Smooth muscle cell (in vitro differentiated cells): ENCODE measurements around the gene CELA2A. TPM values are rescaled to one million over a fixed set of nuclear protein-coding genes. Genes with fewer than 3 reads are reported as not detected.
"Not testable (repeated sequence)": the region's sequence is repeated elsewhere in the genome, so short reads cannot be mapped to it uniquely, and the experiment has no call there.

Experiments used
- DNase-seq: peaks from one replicate; lab custom pipeline; 2025; ENCODE audit not compliant: unreplicated experiment; lab: John Stamatoyannopoulos, UW
- H2AFZ ChIP-seq: fragments of 200-600 bp; sonication (generic); 2 replicates; pipeline ENCODE4 v1.6.0; 2016; ENCODE audit warnings: antibody characterized with exemption, low read depth, mild to moderate bottlenecking
- H3F3A ChIP-seq: fragments of 200-600 bp; sonication (generic); 2 replicates; pipeline ENCODE4 v1.6.0; 2017; ENCODE audit warnings: antibody characterized with exemption, low read depth
- H3K27ac ChIP-seq: fragments of 200-600 bp; sonication (generic); 2 replicates; pipeline ENCODE4 v1.5.1; 2016; ENCODE audit warnings: low read depth, mild to moderate bottlenecking
- H3K27me3 ChIP-seq: fragments of 200-600 bp; sonication (generic); 2 replicates; pipeline ENCODE4 v1.6.1; 2016; ENCODE audit warnings: low read depth, mild to moderate bottlenecking
- H3K36me3 ChIP-seq: fragments of 200-600 bp; sonication (generic); 2 replicates; pipeline ENCODE4 v1.5.1; 2016; ENCODE audit warnings: low read depth
- H3K4me1 ChIP-seq: fragments of 200-600 bp; sonication (generic); 2 replicates; pipeline ENCODE4 v1.5.1; 2016; ENCODE audit warnings: low read depth
- H3K4me2 ChIP-seq: fragments of 200-600 bp; sonication (generic); 2 replicates; pipeline ENCODE4 v1.6.0; 2016; ENCODE audit warnings: mild to moderate bottlenecking
- H3K4me3 ChIP-seq: fragments of 200-600 bp; sonication (generic); 2 replicates; pipeline ENCODE4 v1.5.1; 2016; ENCODE audit warnings: mild to moderate bottlenecking
- H3K79me2 ChIP-seq: fragments of 200-600 bp; sonication (generic); 2 replicates; pipeline ENCODE4 v1.6.0; 2016; ENCODE audit warnings: low read depth, mild to moderate bottlenecking
- H3K9ac ChIP-seq: fragments of 200-600 bp; sonication (generic); 2 replicates; pipeline ENCODE4 v1.6.0; 2016; ENCODE audit warnings: low read depth
- H3K9me3 ChIP-seq: fragments of 200-600 bp; sonication (generic); replicated peaks from 2 replicates; pipeline ENCODE4 v1.5.1; 2016; ENCODE audit warnings: low read depth
- H4K20me1 ChIP-seq: fragments of 200-600 bp; sonication (generic); 2 replicates; pipeline ENCODE4 v1.6.0; 2016; ENCODE audit warnings: low read depth
- CTCF ChIP-seq: fragments of 200-600 bp; sonication (generic); IDR thresholded peaks from 2 replicates; pipeline ENCODE4 v1.5.1; 2017; ENCODE audit warnings: borderline replicate concordance, mild to moderate bottlenecking, antibody characterized with exemption; ENCODE audit not compliant: insufficient read depth, poor library complexity, severe bottlenecking
- WGBS: methylation state at CpG from one replicate; pipeline ENCODE4 v1.1.7; 2016; ENCODE audit warnings: low lambda C conversion rate; 5-methylcytosine and 5-hydroxymethylcytosine counted together
- polyA plus RNA-seq: library from polyadenylated mRNA; unstranded; fragments of >200 nt; fragmentation: Nextera tagmentation; extraction: Ambion mirVana; gene quantifications from 2 replicates; pipeline ENCODE4 v1.2.1, GENCODE V29; 2016
- total RNA-seq: library from RNA; depleted of rRNA; stranded (reverse); fragments of >200 nt; gene quantifications from 2 replicates; pipeline ENCODE4 v1.2.3, GENCODE V29; 2014

CELA2A gene
- total and polyA plus RNA-seq, 2 experiments from 2014 or later, result 2.6 TPM; not detected in 1

- no peaks in the 10 kb centered on the region for H3K36me3 ChIP-seq
- no peaks in the 10 kb centered on the region for H3F3A ChIP-seq
- no peak overlapping the region for H3K4me2 ChIP-seq
- no peak overlapping the region for H3K9ac ChIP-seq
- H3K4me1 ChIP-seq, result no peaks in the 10 kb centered on the region
- no peak overlapping the region for H2AFZ ChIP-seq
- no peaks in the 10 kb centered on the region for H3K27me3 ChIP-seq
- no peak overlapping the region for H3K27ac ChIP-seq
- TF ChIP-seq CTCF, result no peak
- no peak for DNase-seq
- H3K79me2 ChIP-seq, result no peaks in the 10 kb centered on the region
- no peaks in the 10 kb centered on the region for H3K9me3 ChIP-seq
- WGBS, result 86% methylated on average over 4 of the region's 4 CpGs
- no peak overlapping the region for H3K4me3 ChIP-seq
- no peaks in the 10 kb centered on the region for H4K20me1 ChIP-seq
Measured at GRCh38 chr1:15431571-15431948, 25.0 kb upstream of the CELA2A start.

DNA sequence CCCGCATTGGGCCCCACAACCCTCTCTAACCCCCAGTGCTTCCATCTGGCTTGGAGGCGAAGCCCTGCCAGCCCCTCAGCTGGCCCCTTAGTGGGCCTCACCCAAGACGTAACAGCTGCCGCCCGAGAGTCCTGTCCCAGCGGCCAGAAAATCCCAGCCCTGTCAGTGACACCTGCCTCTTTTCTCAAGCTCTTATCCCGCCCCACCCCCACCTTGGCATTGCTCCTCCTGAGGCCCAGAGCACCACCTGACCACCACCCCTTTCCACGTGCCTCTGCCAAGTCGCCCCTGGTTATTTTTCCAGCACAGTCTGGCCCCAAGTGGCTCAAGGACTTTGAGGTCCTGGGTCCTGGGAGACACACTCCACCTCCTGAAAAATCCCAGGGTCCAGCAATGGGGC lies 24.2 kb upstream of the CELA2A start:
- no peaks in the 10 kb centered on the region for H3K79me2 ChIP-seq
- no peaks in the 10 kb centered on the region for H3K9me3 ChIP-seq
- no peaks in the 10 kb centered on the region for H3K36me3 ChIP-seq
- no peak overlapping the region for H3K4me3 ChIP-seq
- 91% methylated on average over 9 of the region's 9 CpGs for WGBS
- no peaks in the 10 kb centered on the region for H3K27me3 ChIP-seq
- no peak for DNase-seq
- no peak overlapping the region for H3K9ac ChIP-seq
- no peaks in the 10 kb centered on the region for H3F3A ChIP-seq
- H3K4me2 ChIP-seq, result no peak overlapping the region
- H2AFZ ChIP-seq, result no peak overlapping the region
- TF ChIP-seq CTCF, result no peak
- no peaks in the 10 kb centered on the region for H3K4me1 ChIP-seq
- H4K20me1 ChIP-seq, result no peaks in the 10 kb centered on the region
- no peak overlapping the region for H3K27ac ChIP-seq

- no peaks in the 10 kb centered on the region for H3K36me3 ChIP-seq
- no peaks in the 10 kb centered on the region for H4K20me1 ChIP-seq
- no peak overlapping the region for H3K4me3 ChIP-seq
- TF ChIP-seq CTCF, result no peak
- no peak overlapping the region for H3K4me2 ChIP-seq
- H3K9ac ChIP-seq, result no peak overlapping the region
- no peaks in the 10 kb centered on the region for H3F3A ChIP-seq
- H3K79me2 ChIP-seq, result no peaks in the 10 kb centered on the region
- WGBS, result 86% methylated on average over 9 of the region's 9 CpGs
- no peaks in the 10 kb centered on the region for H3K27me3 ChIP-seq
- H3K9me3 ChIP-seq, result no peaks in the 10 kb centered on the region
- H3K4me1 ChIP-seq, result no peaks in the 10 kb centered on the region
- no peak overlapping the region for H3K27ac ChIP-seq
- no peak overlapping the region for H2AFZ ChIP-seq
- DNase-seq, result no peak
Measured at GRCh38 chr1:15433471-15433870, 23.1 kb upstream of the CELA2A start.

DNA sequence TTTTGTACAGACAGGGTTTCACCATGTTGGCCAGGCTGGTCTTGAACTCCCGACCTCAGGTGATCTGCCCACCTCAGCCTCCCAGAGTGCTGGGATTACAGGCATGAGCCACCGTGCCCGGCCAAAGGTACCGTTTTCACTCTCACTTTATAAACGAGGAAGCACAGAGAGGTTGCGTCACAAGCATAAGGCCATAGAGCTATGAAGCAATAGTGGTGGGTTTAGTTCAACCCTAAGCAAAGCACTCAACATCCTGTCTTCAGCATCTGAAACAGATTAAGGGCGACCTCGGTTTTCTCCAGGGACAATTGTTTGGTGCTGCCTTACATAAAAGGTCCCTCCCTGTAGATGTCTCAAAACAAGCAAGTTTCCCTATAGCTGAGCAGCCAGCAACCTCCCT lies 21.8 kb upstream of the CELA2A start:
- not testable (repeated sequence) for H3K79me2 ChIP-seq, DNase-seq, H3K9ac ChIP-seq, H2AFZ ChIP-seq, H3K9me3 ChIP-seq, H3F3A ChIP-seq, H3K4me1 ChIP-seq, H3K27me3 ChIP-seq, H3K4me3 ChIP-seq, H3K27ac ChIP-seq, H3K4me2 ChIP-seq, H3K36me3 ChIP-seq, H4K20me1 ChIP-seq
- WGBS, result 58% methylated on average over 8 of the region's 8 CpGs
